Fibroblast of mammary gland (primary cell): ENCODE measurements around the gene RNASE12.

ENCODE experiments used
- DNase-seq: peaks from one replicate; pipeline ENCODE4 v3.0.0-alpha.2; 2010; ENCODE audit warnings: low read depth
- H3K4me3 ChIP-seq: 2 replicates; pipeline ENCODE4 v1.5.1; 2011; ENCODE audit warnings: low read depth, mild to moderate bottlenecking, low read length, moderate library complexity; ENCODE audit not compliant: control insufficient read depth
- TF ChIP-seq, protein P1 (sequence below): conservative IDR thresholded peaks from 2 replicates; pipeline ENCODE4 v1.5.1; 2011; ENCODE audit warnings: low read depth, low read length, inconsistent platforms; ENCODE audit not compliant: control insufficient read depth, insufficient read depth

Gene RNASE12, protein sequence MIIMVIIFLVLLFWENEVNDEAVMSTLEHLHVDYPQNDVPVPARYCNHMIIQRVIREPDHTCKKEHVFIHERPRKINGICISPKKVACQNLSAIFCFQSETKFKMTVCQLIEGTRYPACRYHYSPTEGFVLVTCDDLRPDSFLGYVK

DNA sequence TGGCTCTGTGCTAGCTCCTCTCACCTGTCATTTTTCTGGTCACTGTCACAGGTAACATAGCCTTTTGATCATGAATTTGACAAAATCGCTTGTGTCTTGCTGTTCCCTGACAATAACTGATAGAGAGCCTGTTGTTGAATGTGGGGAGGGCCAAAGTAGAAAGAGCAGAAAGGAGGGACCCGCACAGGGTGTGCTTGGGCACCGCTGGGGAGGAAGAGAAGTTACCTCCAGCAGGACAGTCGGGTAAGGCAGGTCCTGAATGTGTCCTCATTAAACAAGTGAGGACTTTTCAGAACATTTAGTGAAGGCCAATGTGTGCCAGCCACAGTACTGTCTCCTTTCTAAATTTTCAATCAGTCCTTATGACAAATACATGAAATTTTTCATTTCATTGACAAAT is at the start of gene RNASE12:
Gene RNASE12, minus strand, starts transcription at position 142 of the 400 bp plus-strand sequence. CDS start 653 bp downstream, outside the sequence.
- DNase-seq: no peak
- TF ChIP-seq, protein P1, sequence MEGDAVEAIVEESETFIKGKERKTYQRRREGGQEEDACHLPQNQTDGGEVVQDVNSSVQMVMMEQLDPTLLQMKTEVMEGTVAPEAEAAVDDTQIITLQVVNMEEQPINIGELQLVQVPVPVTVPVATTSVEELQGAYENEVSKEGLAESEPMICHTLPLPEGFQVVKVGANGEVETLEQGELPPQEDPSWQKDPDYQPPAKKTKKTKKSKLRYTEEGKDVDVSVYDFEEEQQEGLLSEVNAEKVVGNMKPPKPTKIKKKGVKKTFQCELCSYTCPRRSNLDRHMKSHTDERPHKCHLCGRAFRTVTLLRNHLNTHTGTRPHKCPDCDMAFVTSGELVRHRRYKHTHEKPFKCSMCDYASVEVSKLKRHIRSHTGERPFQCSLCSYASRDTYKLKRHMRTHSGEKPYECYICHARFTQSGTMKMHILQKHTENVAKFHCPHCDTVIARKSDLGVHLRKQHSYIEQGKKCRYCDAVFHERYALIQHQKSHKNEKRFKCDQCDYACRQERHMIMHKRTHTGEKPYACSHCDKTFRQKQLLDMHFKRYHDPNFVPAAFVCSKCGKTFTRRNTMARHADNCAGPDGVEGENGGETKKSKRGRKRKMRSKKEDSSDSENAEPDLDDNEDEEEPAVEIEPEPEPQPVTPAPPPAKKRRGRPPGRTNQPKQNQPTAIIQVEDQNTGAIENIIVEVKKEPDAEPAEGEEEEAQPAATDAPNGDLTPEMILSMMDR: no peak
- H3K4me3 ChIP-seq: no peak within 1 kb of the TSS

DNA sequence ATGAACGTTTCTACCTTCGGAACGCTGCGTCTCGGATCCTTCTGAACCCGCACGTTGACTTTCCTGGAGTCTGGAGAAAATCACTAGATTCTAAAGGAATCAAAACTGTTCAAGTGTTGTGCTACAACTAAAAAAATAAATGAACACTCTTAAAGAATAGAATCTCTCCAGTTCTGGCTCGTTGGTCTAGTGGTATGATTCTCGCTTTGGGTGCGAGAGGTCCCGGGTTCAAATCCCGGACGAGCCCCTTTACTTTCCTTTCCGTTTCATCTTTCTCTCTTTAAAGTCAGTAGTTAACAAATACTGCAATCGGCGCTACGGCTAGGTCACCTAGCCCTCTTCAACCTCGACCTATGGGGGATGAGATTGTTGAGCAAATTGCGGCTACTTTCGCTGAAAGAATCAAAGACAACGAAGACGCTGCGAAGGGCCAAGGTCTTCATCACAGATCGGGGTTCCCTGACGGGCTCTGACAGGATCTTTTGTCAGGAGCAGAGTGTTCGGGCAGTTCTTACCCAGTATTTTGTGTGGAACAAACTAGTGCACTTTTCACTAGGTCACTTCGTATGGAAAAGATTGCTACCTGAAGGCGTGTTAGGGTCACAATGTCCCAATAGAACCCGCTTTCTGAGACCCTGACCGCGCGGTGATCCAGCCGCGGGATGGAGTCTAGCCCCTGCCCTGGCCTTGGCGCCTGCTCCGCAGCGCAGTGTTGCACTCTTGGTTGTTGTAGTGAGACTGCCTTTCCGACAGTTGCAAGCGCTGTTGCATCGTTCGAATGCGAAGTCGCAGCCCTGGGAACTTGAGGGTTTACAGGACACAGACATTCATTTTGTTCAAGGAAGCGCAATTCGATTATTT is 41.9 kb upstream of the RNASE12 start:
- peak; percentile 91 for DNase-seq
- TF ChIP-seq, protein P1: no peak
- peak overlapping the region; percentile 54 for H3K4me3 ChIP-seq

DNA sequence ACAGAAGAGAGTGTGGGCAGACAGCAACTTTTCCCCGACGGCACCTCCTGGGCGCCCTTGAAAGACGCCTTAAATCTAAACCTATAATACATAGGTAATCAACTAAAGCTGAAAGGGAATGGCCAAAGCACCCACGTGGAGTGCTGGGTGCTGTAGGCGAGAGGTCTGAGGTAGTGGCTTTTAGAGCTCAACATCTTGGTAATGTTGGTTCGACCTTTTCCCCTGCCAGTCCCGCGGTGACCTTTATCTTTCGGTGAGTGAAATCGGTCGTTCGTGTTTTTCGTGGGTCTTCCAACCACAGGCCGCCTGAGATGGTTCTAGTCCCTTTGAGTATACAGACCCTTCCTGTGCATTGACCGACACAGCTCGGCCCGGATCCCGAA is 41.3 kb upstream of the RNASE12 start:
- no peak for DNase-seq
- TF ChIP-seq, protein P1: no peak
- peak overlapping the region; percentile 54 for H3K4me3 ChIP-seq

DNA sequence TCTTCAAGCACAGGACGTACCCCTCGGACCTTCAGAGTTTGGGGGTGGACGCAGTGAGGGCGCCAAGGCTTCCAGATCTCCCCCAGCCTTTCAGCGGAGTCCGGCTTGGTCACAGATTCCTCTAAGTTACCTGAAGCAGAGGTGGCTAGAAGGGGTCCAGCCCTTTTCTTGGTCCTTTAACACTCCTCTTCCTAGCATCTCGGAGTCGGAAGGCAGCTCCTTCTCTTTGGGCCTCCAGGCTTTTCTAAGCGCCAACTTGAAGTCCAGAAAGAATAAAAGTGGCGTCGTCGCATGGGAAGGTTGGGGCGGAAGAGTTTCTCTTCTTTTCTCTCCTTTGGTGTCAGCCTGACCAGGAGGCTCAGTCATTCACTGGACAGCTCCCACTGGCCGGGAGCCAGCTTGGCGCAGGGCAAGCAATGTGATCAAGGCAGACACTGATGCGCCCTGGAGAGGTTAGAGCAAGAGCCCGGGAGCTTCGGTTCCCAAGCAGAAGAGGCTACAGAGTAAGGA is 40.8 kb upstream of the RNASE12 start:
- peak; percentile 80 for DNase-seq
- TF ChIP-seq, protein P1: no peak
- peak overlapping the region; percentile 54 for H3K4me3 ChIP-seq

DNA sequence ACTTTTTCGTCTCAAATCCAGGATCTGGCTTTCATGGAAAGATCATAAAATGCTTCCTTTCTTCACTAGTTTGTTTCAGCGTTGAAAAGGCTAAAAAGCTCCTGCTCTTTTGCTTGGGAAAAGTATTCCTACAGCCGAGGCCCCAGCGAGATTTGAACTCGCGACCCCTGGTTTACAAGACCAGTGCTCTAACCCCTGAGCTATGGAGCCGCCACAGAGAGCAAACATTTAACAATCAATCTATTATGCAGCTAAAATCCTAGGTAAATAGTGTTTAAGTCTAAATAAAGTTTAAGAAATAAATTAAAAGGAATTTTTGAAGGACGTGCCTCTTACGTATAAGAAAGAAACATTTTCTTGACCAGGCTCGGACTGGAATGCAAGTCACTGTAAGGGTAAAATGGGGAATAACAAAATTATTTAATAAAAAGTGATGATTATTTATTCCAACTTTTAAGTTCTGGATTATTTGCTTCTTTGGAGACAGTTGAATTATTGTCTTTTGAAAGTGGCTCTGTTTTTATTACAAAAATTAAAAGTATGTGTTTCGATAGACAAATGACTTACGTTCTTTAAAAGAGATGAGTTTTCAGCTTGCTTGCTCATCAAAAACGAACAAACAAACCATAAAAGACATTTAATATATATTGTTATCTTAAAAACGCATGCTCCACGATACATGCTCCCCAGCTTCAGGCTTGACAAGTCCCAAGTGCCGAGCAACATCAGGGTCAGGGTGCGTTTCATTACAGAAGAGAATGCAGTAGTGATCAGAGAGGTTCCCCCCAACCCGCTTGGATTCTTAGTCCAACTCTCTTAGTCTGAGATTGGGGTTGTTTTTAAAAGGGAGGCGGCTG is 40.1 kb upstream of the RNASE12 start:
- TF ChIP-seq, protein P1: no peak
- H3K4me3 ChIP-seq: peak overlapping the region; percentile 56
- peak; percentile 70 for DNase-seq

DNA sequence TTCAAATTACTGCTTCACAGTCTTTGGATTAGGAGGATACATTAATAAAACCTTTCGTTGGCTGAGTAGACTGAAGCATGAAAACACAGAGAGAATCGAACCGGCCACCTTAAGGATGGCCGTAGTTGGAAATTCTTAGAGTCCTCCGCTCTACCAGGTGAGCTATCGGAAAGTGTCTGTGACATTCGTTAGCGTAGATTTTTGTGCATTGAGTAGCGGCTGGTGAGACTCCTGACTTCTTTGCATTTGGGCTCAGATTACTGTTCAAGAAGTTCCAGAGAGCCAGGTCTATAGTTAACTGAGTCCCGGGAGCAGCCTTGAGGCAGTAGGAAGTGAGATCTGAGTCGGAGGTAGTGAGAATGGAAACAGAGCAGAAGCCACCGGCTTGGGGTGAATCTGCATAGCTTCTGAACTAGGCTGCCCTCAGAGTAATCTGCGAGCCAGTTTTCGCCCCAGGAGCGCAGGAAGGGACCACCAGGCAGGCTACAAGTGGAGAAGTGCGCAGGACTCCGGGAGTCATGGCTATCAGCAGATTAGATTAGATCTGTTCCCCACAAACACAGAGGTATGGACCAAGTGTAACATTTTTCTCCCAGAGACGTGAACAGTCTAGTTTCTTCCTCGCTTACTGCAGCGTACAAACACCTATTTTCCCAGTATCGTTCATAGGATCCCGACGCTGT is 39.3 kb upstream of the RNASE12 start:
- TF ChIP-seq, protein P1: no peak
- peak overlapping the region; percentile 56 for H3K4me3 ChIP-seq
- peak; percentile 75 for DNase-seq
